ENCODE results near the gene SERPINA5. TPM values are rescaled to one million over a fixed set of nuclear protein-coding genes. Genes with fewer than 3 reads are reported as not detected.
"Not testable (repeated sequence)": the region's sequence is repeated elsewhere in the genome, so short reads cannot be mapped to it uniquely, and the experiment has no call there.

SERPINA5 gene
- total and polyA plus RNA-seq, 4 donors = 0.13 to 9.0 (median 2.3) TPM; not detected in 1

- Histone ChIP-seq H3K9me3 (ENCODE audit: control insufficient read depth, low read length) (no peaks in the 10 kb centered on the region), H3K4me3 (ENCODE audit: low read length in 2 of 2) (no peak overlapping the region), H3K4me1 (ENCODE audit: control insufficient read depth in 1 of 2, insufficient read depth in 2 of 2, low read length in 2 of 2) (no peaks in the 10 kb centered on the region), H3K36me3 (ENCODE audit: control insufficient read depth in 1 of 2, insufficient read depth in 2 of 2, low read length in 1 of 2) (no peaks in the 10 kb centered on the region), H3K27me3 (ENCODE audit: control insufficient read depth in 1 of 2, insufficient read depth in 2 of 2, low read length in 1 of 2) (no peaks in the 10 kb centered on the region), H3K27ac (ENCODE audit: low read depth in 1 of 2, low read length in 2 of 2) (no peak overlapping the region)
- intact Hi-C loops (cut with DNase I) = no loop called here
- ATAC-seq (ENCODE audit: low FRiP score) = no peak
- WGBS, 2 donors = 81% methylated on average over 5 of the region's 5 CpGs
- peak in 1 of 2 donors; percentile 23 for DNase-seq
Measured at GRCh38 chr14:94628578-94628977, 47.4 kb downstream of the SERPINA5 start.

GRCh38 chr14:94630396-94630795 is 49.2 kb downstream of the SERPINA5 start:
- no peak overlapping the region for H3K4me3 ChIP-seq (ENCODE audit: low read length in 2 of 2)
- no peak overlapping the region for H3K27ac ChIP-seq (ENCODE audit: low read depth in 1 of 2, low read length in 2 of 2)
- DNase-seq (peak in 1 of 2 donors; percentile 27), ATAC-seq (ENCODE audit: low FRiP score) (no peak)
- WGBS, 2 donors = 78 to 81% methylated on average over 4 of the region's 4 CpGs
- intact Hi-C loops (cut with DNase I) = no loop called here
- no peaks in the 10 kb centered on the region for H3K9me3 ChIP-seq (ENCODE audit: control insufficient read depth, low read length)
- no peaks in the 10 kb centered on the region for H3K4me1 ChIP-seq (ENCODE audit: control insufficient read depth in 1 of 2, insufficient read depth in 2 of 2, low read length in 2 of 2)
- no peaks in the 10 kb centered on the region for H3K27me3 ChIP-seq (ENCODE audit: control insufficient read depth in 1 of 2, insufficient read depth in 2 of 2, low read length in 1 of 2)
- no peaks in the 10 kb centered on the region for H3K36me3 ChIP-seq (ENCODE audit: control insufficient read depth in 1 of 2, insufficient read depth in 2 of 2, low read length in 1 of 2)

- no peak for DNase-seq
Measured at GRCh38 chr14:94631050-94631449, 49.8 kb downstream of the SERPINA5 start.

GRCh38 chr14:94631536-94632304 is 50.5 kb downstream of the SERPINA5 start:
- H3K27me3 ChIP-seq (ENCODE audit: control insufficient read depth in 1 of 2, insufficient read depth in 2 of 2, low read length in 1 of 2) = no peaks in the 10 kb centered on the region
- intact Hi-C loops (cut with DNase I) = no loop called here
- H3K4me1 ChIP-seq (ENCODE audit: control insufficient read depth in 1 of 2, insufficient read depth in 2 of 2, low read length in 2 of 2) = no peaks in the 10 kb centered on the region
- no peak for DNase-seq
- no peak overlapping the region for H3K27ac ChIP-seq (ENCODE audit: low read depth in 1 of 2, low read length in 2 of 2)
- H3K36me3 ChIP-seq (ENCODE audit: control insufficient read depth in 1 of 2, insufficient read depth in 2 of 2, low read length in 1 of 2) = no peaks in the 10 kb centered on the region
- WGBS, 2 donors = 82 to 87% methylated on average over 7 of the region's 7 CpGs
- no peak for ATAC-seq (ENCODE audit: low FRiP score)
- no peak overlapping the region for H3K4me3 ChIP-seq (ENCODE audit: low read length in 2 of 2)
- no peaks in the 10 kb centered on the region for H3K9me3 ChIP-seq (ENCODE audit: control insufficient read depth, low read length)

More at GRCh38 chr14:94631050-94631449, 49.8 kb downstream of the SERPINA5 start:
- Histone ChIP-seq H3K4me1 (ENCODE audit: control insufficient read depth in 1 of 2, insufficient read depth in 2 of 2, low read length in 2 of 2) (no peaks in the 10 kb centered on the region), H3K36me3 (ENCODE audit: control insufficient read depth in 1 of 2, insufficient read depth in 2 of 2, low read length in 1 of 2) (no peaks in the 10 kb centered on the region), H3K27ac (ENCODE audit: low read depth in 1 of 2, low read length in 2 of 2) (no peak overlapping the region), H3K9me3 (ENCODE audit: control insufficient read depth, low read length) (no peaks in the 10 kb centered on the region), H3K27me3 (ENCODE audit: control insufficient read depth in 1 of 2, insufficient read depth in 2 of 2, low read length in 1 of 2) (no peaks in the 10 kb centered on the region), H3K4me3 (ENCODE audit: low read length in 2 of 2) (no peak overlapping the region)
- intact Hi-C loops (cut with DNase I) = no loop called here
- WGBS, 2 donors = 95 to 100% methylated on average over 1 of the region's 1 CpG
- ATAC-seq (ENCODE audit: low FRiP score) = no peak

DNA sequence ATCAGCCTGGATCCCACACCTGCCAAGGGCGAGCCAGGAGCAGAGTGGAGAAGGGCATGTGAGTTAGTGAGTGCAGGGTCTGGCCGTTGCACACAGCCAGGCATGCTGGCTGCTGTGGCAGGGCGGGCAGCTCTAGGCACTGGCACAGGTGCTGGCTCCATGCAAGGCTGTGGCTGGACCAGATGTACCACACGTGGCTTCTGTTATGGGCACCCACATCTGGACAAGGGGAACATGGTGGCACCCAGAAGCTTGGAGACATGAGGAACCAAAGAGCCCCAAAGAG is 51.0 kb downstream of the SERPINA5 start:
- no peak overlapping the region for H3K4me3 ChIP-seq (ENCODE audit: low read length in 2 of 2)
- no peak for DNase-seq
- no peaks in the 10 kb centered on the region for H3K36me3 ChIP-seq (ENCODE audit: control insufficient read depth in 1 of 2, insufficient read depth in 2 of 2, low read length in 1 of 2)
- 83 to 84% methylated on average over 4 of the region's 4 CpGs for WGBS, 2 donors
- intact Hi-C loops (cut with DNase I) = no loop called here
- no peaks in the 10 kb centered on the region for H3K27me3 ChIP-seq (ENCODE audit: control insufficient read depth in 1 of 2, insufficient read depth in 2 of 2, low read length in 1 of 2)
- ATAC-seq (ENCODE audit: low FRiP score) = no peak
- H3K9me3 ChIP-seq (ENCODE audit: control insufficient read depth, low read length) = no peaks in the 10 kb centered on the region
- no peak overlapping the region for H3K27ac ChIP-seq (ENCODE audit: low read depth in 1 of 2, low read length in 2 of 2)
- no peaks in the 10 kb centered on the region for H3K4me1 ChIP-seq (ENCODE audit: control insufficient read depth in 1 of 2, insufficient read depth in 2 of 2, low read length in 2 of 2)

DNA sequence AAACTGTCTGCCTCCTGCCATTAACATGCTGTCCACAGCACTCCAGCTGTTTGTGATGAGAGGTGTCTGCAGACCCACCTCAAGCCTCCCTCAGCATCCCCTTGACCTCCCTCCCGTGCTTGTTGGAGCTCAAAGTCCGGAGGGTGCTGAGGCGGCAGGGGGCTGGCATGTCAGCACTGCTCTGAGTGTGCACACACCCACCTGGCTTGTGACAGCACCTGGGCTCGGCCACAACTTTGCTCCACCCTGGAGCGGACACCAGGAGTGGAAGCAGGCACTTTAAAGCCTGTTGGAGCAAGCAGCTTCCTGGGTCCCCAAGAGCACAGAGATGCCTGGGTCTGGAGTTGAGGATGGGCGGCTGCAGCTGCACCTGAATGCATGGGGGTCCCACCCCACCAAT is 51.9 kb downstream of the SERPINA5 start:
- Histone ChIP-seq H3K27ac (ENCODE audit: low read depth in 1 of 2, low read length in 2 of 2) (no peak overlapping the region), H3K4me1 (ENCODE audit: control insufficient read depth in 1 of 2, insufficient read depth in 2 of 2, low read length in 2 of 2) (no peaks in the 10 kb centered on the region), H3K27me3 (ENCODE audit: control insufficient read depth in 1 of 2, insufficient read depth in 2 of 2, low read length in 1 of 2) (no peaks in the 10 kb centered on the region), H3K4me3 (ENCODE audit: low read length in 2 of 2) (no peak overlapping the region), H3K9me3 (ENCODE audit: control insufficient read depth, low read length) (no peaks in the 10 kb centered on the region), H3K36me3 (ENCODE audit: control insufficient read depth in 1 of 2, insufficient read depth in 2 of 2, low read length in 1 of 2) (no peaks in the 10 kb centered on the region)
- WGBS, 2 donors = 77 to 84% methylated on average over 6 of the region's 6 CpGs
- intact Hi-C loops (cut with DNase I) = no loop called here
- DNase-seq (no peak), ATAC-seq (ENCODE audit: low FRiP score) (no peak)

DNA sequence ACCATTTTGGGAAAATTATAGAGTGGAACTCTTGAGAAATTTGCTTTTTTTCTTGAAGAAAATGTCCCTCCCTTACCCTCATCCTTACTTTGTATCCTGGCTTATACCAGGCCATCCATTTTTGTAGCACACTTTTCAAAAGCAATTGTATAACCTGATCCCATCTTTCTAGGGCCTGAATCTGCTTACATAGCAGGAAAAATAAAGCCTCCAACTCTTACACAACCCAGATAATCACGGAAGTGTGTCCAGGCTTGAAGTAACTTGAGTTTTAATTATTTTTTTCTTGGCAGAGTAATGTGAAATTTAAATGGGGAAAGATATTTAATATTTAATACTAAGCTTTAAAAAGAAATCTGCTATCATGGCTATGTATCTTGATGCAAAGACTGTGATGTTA is 53.9 kb downstream of the SERPINA5 start:
- intact Hi-C loops (cut with DNase I) = no loop called here
- Histone ChIP-seq H3K4me3 (ENCODE audit: low read length in 2 of 2) (no peak overlapping the region), H3K27me3 (ENCODE audit: control insufficient read depth in 1 of 2, insufficient read depth in 2 of 2, low read length in 1 of 2) (no peaks in the 10 kb centered on the region), H3K36me3 (ENCODE audit: control insufficient read depth in 1 of 2, insufficient read depth in 2 of 2, low read length in 1 of 2) (no peaks in the 10 kb centered on the region), H3K27ac (ENCODE audit: low read depth in 1 of 2, low read length in 2 of 2) (no peak overlapping the region), H3K4me1 (ENCODE audit: control insufficient read depth in 1 of 2, insufficient read depth in 2 of 2, low read length in 2 of 2) (no peaks in the 10 kb centered on the region), H3K9me3 (ENCODE audit: control insufficient read depth, low read length) (no peaks in the 10 kb centered on the region)
- whole genome bisulfite sequencing, 2 donors = 54 to 79% methylated on average over 1 of the region's 1 CpG
- DNase-seq (no peak), ATAC-seq (ENCODE audit: low FRiP score) (no peak)

DNA sequence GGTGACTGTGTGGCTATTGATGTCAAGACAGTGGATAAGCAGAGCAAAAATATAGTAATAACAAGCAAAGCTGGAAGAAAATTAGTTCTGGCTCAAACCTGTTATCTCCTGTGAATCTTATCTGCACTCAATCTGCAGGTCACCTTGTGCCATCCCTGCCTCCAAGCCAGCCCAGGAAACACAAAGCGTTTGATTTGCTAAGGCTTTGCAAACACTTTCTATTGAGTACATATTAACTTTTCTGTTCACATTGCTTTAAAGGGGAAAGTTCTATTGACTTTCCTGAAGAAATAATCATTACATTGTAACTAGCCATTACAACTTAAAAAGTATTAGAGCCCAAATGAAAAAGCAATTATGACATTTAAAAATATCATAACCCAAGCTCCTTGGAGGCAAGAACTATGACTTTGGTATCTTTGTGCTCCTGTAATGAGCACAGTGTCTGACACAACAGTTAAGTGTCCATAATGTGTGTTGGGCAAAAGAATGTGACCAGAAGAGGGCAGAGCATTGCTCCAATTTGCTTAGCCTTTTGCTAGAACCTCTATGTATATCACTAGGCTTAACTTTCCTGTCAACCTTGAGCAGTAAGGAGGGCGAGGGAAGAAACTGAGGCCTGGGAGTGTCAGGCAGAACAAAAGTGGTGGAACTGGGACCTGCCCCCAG is 55.7 kb downstream of the SERPINA5 start:
- ATAC-seq (ENCODE audit: low FRiP score) (no peak), DNase-seq (no peak)
- no peak overlapping the region for H3K27ac ChIP-seq (ENCODE audit: low read depth in 1 of 2, low read length in 2 of 2)
- H3K9me3 ChIP-seq (ENCODE audit: control insufficient read depth, low read length) = no peaks in the 10 kb centered on the region
- no peak overlapping the region for H3K4me3 ChIP-seq (ENCODE audit: low read length in 2 of 2)
- intact Hi-C loops (cut with DNase I) = no loop called here
- 73 to 76% methylated on average over 2 of the region's 2 CpGs for WGBS, 2 donors
- no peaks in the 10 kb centered on the region for H3K4me1 ChIP-seq (ENCODE audit: control insufficient read depth in 1 of 2, insufficient read depth in 2 of 2, low read length in 2 of 2)
- H3K27me3 ChIP-seq (ENCODE audit: control insufficient read depth in 1 of 2, insufficient read depth in 2 of 2, low read length in 1 of 2) = no peaks in the 10 kb centered on the region
- no peaks in the 10 kb centered on the region for H3K36me3 ChIP-seq (ENCODE audit: control insufficient read depth in 1 of 2, insufficient read depth in 2 of 2, low read length in 1 of 2)

DNA sequence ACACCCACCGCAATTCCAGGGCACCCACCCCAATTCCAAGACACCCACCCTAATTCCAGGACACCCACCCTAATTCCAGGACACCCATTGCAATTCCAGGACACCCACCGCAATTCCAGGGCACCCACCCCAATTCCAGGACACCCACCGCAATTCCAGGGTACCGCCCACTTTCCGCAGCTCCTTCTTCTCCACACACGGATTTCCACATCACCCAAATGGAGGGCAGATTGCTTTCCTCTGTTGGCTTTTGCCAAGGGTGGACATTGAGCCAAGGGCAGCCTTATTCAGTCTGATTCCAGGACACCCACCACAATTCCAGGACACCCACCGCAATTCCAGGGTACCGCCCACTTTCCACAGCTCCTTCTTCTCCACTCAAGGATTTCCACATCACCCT is 56.6 kb downstream of the SERPINA5 start:
- H3K27me3 ChIP-seq (ENCODE audit: control insufficient read depth in 1 of 2, insufficient read depth in 2 of 2, low read length in 1 of 2); H3K4me1 ChIP-seq (ENCODE audit: control insufficient read depth in 1 of 2, insufficient read depth in 2 of 2, low read length in 2 of 2); H3K27ac ChIP-seq (ENCODE audit: low read depth in 1 of 2, low read length in 2 of 2); H3K36me3 ChIP-seq (ENCODE audit: control insufficient read depth in 1 of 2, insufficient read depth in 2 of 2, low read length in 1 of 2); DNase-seq; ATAC-seq (ENCODE audit: low FRiP score); intact Hi-C loops (cut with DNase I); H3K4me3 ChIP-seq (ENCODE audit: low read length in 2 of 2); H3K9me3 ChIP-seq (ENCODE audit: control insufficient read depth, low read length): not testable (repeated sequence)
- WGBS, 2 donors = 83 to 87% methylated on average over 7 to 8 of the region's 8 CpGs

Data from aorta (tissue), 5 donors.